Fibroblast of skin of back (primary cell): ENCODE results near the gene EPC1.
A peak's percentile ranks its signal among the peaks of the same experiment; 100 is the strongest.

Source experiments
- DNase-seq: peaks from one replicate; pipeline ENCODE4 v3.0.0-alpha.2; 2013

EPC1 gene

GRCh38 chr10:32332299-32332750 is 14.6 kb downstream of the EPC1 start:
- no peak for DNase-seq

DNA sequence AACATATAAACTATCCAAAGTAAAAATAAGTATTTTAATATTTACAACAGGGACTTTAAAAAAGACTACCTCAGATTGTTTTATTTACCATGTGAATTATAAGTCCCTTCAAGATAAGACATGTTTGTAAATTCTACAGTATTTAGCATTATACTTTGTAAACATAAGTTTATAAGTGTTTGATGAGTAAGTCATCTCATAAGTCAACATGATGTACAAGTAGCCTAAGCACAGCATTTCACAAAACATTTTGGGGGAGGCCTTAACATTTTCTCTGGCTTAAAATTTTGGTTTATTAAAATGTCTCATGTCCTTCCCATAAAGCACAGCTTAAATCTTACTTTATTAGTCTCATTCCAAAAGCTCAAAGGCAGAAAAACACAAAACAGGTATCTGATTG is 15.4 kb downstream of the EPC1 start:
- DNase-seq, result no peak

DNA sequence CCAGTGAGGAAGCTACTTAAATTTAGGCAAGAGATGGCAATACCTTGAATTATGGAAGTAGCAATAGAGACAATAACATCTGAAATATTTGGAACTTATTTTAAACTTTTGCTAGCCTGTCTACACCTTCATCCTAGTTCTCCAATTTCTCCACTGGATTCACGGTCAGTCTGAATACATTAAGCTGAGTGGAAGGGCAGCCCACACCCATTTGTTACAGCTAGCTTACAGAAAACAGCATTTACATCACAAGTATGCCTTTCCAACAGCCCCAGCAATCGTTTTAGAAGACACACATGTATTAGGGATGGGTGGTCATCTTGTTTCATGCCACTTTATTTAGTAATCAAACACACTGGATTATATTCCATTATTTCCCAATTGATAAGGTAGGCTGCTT is 16.7 kb downstream of the EPC1 start:
- no peak for DNase-seq

- DNase-seq, result no peak
Measured at GRCh38 chr10:32329061-32329460, 17.9 kb downstream of the EPC1 start.

DNA sequence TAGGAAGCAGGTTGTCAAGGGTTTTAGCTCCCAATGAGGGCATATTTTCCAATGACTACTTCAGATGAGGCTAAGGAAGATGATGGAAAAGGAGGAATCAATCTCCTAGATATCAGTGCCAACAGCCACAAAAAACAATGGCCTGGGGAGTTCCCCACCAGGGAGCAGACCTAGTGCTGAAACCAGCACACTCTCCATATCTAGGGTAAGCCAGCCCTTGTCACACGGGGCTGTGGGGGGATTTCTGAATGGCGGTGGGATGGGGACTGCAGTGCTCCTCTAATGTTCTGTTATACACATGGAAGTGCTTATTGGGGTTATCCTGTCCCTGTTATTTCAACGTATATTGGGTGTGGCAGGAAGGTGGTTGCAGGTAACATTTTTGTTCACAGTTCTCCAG is 18.5 kb downstream of the EPC1 start:
- no peak for DNase-seq

GRCh38 chr10:32327364-32327691 is 19.6 kb downstream of the EPC1 start:
- no peak for DNase-seq

- no peak for DNase-seq
Measured at GRCh38 chr10:32326680-32327363, 20.1 kb downstream of the EPC1 start.

GRCh38 chr10:32326119-32326518 is 20.8 kb downstream of the EPC1 start:
- DNase-seq, result no peak

GRCh38 chr10:32323051-32323450 is 23.9 kb downstream of the EPC1 start:
- no peak for DNase-seq

DNA sequence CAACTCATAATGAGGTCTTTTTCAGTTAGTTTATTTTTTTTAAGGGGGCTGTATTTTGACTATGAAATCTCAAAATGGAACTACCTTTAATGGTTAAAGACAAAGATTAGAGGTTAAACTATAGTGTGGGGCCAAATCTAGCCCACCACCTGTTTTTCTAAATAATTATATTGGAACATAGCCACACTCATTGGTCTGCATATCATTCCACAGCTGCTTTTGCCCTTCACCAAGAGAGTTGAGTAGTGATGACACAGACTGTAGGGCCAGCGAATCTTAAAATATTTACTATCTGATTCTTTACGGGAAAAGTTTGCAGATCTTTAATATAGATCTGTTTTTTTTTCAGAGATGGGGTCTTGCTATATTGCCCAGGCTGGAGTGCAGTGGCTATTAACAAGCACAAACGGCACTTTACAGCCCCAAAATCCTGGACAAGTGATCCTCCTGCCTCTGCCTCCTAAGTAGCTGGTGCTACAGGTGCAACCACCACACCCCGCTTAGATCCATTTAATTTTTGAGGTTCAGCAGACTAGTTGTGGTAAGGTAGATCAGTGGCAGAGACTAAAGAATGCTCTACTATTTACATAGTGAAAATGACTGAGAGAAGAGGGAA is 25.8 kb downstream of the EPC1 start:
- DNase-seq, result no peak

GRCh38 chr10:32318476-32318896 is 28.5 kb downstream of the EPC1 start:
- DNase-seq, result no peak

DNA sequence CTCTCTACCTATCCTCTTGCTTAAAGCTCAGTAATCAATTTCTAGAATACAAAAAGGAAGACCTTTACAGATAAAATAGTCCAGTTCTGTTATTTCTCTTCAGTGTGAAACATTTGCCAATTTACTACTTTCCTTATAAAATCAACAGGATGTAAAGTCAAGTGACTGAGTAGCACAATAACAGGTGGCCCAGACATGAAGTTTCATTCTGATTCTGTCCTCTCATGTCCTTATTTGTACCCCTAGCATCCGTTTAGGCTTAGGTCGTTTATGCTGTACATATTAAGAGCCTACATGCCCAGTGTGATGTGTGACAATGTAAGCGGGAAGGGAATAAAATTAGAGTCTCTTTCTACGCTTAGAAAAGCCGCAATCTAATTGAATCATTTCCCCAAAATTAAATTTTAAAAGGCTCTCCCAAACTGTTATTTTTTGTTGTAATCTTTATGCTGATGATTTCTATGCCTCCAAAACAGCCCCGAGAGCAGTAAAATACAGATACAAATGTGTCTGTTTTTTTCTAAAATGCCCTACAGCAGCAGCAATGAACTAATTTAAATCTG is 29.1 kb downstream of the EPC1 start:
- no peak for DNase-seq

GRCh38 chr10:32315424-32315823 is 31.5 kb downstream of the EPC1 start:
- DNase-seq, result peak; percentile 17

- DNase-seq, result no peak
Measured at GRCh38 chr10:32314588-32314987, 32.4 kb downstream of the EPC1 start.

DNA sequence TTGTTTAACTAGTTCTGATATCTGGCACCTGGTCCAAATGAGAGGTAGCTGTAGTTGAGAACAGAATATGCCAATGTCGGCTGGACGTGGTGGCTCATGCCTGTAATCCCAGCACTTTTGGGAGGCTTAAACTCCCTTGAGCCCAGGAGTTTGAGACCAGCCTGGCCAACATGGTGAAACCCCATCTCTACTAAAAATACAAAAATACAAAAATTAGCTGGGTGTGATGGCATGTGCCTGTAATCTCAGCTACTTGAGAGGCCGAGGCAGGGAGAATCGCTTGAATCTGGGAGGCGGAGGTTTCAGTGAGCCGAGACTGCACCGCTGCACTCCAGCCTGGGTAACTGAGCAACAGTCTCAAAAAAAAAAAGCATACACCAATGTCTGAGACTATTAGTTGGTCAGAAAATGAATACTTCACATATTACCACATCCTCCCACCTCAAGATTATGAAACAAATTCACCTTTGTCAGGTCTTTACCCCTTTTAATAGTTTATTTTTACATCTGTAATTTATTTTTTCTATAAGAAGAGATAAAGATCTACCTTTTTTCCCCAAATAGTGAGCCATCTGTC is 38.8 kb downstream of the EPC1 start:
- DNase-seq, result no peak

DNA sequence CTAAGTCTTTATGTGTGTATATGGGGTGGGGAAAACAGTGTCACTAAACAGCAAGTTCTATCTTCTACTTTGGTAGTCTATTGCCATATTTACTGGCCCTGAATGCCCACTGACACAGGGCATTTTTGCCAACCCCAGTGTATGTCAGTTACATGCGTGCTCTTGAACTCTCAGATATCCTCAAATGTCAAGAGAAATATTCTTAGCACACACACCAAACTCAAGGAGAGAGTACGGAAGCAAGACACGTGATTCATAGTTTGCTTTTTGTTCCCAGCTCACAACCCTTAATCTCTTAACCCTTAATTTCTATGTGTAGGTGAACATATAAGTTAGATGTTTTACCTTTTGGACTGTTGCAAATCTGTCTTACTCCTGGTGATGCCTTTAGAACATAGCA is 39.3 kb downstream of the EPC1 start:
- DNase-seq, result no peak

DNA sequence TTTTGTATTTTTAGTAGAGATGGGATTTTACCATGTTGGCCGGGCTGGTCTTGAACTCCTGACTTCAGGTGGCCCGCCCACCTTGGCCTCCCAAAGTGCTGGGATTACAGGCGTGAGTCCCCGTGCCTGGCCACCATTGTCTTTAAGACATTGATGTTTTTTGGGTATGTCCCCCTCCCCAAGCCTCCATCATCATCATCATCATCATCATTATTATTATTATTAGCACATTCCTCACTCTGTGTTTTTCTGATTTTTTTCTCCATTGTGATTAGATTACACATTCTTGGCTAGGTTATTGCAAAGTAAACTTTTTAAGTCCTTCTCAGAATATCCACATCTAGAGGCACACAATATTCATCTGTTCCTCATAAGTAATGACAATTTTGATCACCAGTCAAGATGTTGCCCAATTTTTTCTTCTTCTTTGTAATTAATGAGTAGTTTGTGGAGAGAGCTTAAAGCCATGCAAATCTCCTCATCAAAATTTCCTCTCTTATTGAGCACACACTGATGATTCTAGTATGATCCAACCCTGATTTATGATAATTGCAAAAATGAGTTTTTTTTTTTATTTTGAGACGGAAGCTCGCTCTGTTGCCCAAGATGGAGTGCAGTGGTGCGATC is 47.5 kb downstream of the EPC1 start:
- no peak for DNase-seq

GRCh38 chr10:32298075-32298812 is 48.7 kb downstream of the EPC1 start:
- peak; percentile 83 for DNase-seq

DNA sequence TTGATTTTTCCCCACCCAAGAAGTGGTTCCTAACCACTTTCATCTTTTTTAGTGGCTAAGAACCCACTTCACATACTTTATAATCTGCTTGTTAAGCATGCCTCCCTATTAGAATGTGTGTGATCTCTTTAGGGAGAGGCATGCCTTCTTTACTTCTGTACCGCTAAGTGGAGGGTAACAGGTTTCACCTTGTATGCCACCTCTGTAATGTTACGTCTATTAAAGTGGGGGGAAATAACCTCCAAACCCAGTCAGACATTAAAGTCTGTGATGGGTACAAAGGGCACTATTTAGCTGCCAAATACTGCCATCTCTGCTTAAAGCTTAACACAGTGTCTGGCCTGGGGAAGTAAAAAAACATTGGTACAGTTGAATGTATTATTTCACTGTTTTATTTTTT is 51.9 kb downstream of the EPC1 start:
- no peak for DNase-seq

- no peak for DNase-seq
Measured at GRCh38 chr10:32293581-32293980, 53.4 kb downstream of the EPC1 start.

GRCh38 chr10:32279795-32280194 is 67.2 kb downstream of the EPC1 start:
- DNase-seq, result no peak

DNA sequence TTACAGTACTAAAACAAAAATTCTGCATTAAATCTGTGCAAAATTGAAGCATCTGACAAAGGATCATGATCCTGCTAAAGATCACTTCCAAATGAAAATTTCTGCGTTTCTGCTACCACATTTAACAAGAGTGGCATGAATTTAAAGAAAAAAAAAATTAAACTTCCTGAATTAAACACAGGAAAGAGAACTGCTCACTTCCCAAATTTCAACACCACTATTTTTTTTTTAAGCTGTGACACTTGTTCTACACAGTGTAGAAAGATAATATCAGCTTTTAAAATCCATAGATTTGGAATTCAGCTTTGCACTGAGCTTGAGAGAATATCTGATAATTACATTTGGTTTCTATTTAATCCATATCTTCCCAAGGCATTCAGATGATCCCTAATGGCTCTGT is 73.6 kb downstream of the EPC1 start:
- DNase-seq, result no peak

DNA sequence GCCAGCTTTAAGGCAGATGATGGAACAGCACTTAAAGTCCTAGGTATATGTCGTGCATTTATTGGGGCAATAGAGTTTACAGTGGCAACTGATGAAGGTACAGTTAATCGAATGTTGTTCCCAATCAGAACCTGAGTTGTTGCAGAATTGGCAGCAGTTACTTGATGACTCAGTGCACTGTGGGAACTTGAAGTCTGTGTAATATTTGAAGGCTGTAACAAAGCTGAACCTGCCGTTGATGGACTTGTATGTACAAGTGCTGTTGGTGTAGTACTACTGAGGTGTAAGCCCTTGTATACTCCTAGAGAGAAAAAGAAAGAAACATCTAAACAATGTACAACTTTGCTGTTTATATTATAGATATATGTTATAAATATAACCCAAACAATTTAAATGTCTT is 75.3 kb downstream of the EPC1 start:
- no peak for DNase-seq
